SK-N-DZ (cell line): ENCODE results near the gene APMAP.
"Not testable (repeated sequence)": the region's sequence is repeated elsewhere in the genome, so short reads cannot be mapped to it uniquely, and the experiment has no call there.

Experiments
- DNase-seq: peaks from one replicate; pipeline ENCODE4 v3.0.0-alpha.2; 2015; ENCODE audit warnings: low spot score

APMAP gene

DNA sequence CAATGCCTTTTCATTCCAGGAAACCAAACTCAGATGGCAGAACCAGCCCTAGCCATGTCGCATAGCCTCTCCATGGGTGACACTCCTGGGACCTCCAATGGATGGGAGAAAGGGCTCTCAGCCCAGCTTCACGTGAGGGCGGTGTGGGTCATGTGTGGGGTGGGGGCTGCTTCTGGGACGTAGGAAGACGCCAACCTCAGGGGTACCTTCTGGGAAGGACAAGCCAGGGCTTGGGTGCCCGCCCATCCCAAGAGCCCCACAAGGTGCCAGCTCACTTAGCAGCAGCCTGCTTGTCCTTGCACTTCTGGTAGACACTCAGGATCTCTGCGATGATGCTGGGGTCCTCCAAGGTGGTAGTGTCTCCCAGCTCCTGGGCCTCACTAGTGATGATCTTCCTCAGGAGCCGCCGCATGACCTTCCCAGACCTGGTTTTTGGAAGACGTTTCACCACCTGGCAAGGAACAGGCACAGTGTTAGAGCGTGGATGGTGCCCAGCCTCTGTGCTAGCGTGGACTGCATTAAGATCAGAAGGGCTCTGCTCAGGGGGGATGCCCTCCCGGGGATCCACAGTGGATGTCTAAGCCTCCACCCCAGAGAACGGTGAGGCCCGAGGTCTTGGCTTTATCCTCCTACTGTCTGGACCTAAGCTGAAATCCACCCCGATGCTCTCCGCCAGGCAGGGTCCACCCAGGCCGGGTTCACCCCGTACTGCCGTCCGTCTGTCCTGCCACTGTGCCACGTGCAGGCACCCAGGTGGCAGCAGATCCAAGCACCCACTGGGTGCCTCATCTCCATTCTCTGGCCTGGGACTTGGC lies 15.1 kb upstream of the APMAP start:
- DNase-seq: no peak

DNA sequence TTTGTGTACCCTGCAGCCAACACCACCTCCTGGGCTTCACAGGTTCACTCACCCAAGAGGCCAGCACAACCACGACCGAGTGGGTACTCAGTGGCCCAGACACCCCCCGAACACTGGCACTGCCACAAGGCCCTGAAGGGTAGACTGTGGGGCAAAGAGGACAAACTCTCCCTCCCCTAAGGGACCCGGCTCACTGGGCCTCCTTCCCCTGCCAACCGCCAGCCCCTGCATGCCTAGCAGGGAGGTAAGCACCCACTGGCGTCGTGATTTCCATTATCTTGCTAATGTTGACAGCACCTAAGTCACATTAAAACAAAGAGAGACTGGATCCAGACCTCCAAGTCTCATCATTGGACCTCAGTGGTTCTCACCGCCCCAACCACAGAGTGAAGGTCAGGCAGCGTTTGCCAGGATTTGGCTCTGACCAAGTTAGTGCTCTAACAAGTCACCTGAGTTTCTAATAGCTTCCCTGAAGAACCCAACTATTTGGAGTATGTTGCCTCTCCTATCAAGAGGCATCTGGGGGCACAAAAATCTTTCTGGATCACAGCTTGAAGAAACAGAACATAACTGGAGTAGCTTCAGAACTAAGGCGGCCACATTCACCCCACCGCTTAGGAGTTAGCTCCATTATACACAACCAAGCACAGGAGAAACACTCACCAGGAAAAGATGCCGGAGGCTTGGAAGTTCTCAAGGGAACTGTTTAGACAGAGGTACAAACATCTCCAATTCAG lies 14.0 kb upstream of the APMAP start:
- no peak for DNase-seq

DNA sequence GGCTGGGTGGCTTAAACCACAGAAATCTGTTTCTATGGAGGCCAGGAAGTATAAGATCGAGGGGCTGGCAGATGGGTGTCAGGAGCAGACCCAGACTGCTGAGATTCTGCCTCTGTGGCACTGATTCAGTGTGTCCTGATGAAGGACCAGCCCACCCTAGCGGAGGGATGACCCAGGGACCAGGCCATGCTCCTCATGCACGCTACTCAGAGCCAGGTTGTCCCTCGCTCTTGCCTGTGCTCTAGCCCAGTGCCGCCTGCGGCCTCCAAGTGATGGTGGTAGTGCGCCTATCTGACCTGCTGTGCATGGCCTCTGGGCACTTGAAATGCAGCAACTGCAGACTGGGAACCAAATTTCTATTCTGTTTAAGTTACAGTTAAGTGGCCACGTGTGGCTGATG lies 13.1 kb upstream of the APMAP start:
- DNase-seq: no peak

DNA sequence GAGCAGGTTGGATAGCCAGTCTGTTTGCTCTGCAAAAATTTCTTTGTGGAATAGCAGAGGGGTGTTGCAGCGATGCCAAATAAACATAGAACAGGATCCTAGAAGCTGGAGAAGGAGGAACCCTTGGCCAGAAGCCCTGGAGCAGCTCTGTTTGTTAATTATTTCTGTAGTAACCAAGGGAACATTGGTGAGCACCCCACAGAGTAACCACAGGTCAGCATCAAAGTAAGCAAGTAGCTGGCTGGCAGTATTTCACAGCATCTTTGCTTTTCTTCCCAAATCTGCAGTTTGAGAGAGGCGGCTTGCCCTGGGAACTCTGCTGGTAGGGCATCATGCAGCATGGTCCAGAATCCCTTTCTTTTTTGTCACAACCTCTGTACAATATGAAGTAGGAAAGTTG lies 12.7 kb upstream of the APMAP start:
- no peak for DNase-seq

DNA sequence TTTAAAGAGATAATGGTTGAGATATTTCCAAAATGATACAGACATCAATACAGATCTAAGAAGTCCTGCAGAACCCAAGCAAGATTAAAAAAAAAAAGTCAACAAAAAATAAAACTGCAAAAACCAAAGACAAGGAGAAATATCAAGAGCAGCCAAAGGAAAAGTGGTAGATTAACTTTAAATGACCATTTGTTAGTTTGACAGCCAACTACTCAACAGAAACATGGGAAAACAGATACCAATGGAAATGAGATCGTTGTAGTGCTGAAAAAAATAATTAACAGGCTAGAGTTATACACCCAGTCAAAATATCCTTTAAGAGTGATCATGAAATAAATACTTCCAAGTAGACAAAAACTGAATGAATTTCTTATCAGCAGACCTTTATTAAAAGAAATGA lies 10.5 kb upstream of the APMAP start:
- no peak for DNase-seq

DNA sequence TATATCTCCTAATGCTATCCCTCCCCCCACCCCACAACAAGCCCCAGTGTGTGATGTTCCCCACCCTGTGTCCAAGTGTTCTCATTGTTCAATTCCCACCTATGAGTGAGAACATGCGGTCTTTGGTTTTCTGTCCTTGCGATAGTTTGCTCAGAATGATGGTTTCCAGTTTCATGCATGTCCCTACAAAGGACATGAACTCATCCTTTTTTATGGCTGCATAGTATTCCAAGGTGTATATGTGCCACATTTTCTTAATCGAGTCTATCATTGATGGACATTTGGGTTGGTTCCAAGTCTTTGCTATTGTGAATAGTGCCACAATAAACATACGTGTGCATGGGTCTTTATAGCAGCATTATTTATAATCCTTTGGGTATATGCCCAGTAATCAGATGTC lies 8.8 kb upstream of the APMAP start:
- DNase-seq: not testable (repeated sequence)

DNA sequence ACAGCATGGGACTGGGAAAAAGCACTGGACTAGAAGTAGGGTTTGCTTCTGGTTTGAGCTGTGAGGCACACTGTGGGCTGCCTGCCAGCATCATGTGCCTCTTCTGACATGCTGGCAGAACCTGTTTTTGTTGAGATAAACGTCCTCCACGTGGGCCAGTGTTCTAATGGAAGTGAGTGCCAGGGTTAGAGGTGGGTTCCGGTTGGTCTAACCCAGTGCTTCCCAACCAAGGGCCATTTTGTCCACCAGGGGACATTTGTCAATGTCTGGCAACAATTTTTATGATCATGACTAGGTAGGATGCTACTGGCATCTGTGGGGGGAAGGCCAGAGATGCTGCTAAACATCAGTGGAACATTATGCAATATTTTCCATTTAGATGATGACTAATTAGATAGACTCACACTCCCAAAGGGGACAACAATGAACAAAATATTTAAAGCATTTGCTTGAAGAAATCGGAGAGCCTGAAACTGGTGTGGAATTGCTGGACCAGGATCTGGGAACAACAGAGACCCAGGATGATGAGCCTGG lies 7.8 kb upstream of the APMAP start:
- no peak for DNase-seq

DNA sequence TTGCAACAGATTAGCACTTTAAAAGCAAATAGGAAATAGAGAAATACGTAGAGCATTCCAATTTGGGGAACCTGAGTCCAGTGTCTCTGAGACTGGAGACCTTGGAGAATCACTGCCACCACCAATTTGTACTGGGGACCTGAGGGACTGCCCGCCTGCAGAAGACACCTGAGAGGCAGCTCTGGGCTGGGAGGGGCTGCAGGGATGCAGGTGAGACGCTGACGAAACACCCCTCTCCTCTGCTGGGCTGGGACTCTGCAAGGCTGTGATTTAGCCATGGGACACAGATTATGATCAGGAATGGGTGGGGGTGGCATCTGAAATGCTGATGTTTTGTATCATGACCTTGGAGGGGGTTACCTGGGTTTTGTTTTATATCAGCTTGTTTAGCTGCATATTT lies 7.0 kb upstream of the APMAP start:
- DNase-seq: no peak

DNA sequence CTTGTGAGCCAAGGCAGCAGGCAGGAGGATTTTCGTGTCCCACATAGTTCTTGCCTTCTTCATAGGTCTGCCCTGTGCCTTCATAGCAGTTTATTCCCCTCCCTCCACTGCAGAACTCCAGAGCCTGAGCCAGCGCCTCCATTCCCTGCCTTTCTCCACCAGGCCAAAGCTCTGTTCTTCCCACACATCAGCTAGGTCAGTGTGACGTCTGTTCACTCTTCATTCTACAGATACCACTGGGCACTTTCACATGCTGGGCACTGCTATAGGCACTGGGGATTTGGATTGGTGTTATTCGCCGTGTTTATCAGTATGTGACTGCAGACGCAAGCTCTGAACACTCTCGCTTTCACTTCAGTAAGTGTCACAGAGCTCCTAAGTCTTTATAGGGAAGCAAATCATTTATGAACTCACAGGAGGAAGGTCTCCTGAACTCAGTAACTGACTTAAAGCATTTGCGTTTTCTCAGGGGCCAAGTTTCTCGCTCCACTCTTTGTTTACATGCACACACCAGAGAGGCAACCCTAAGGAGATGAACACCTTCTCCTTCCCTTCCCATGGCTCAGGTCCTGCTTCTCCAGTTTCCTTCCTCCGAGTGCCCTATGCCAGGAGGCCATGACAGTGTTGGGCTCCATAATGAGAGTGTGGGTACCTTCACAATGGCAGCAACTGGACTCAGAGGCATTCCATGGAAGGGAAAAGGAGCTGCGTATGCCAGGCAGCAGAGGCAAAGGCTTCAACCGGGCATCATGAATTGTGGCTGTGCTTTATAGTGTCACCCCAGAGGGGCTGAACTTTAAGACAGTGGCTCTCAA lies 6.3 kb upstream of the APMAP start:
- no peak for DNase-seq

DNA sequence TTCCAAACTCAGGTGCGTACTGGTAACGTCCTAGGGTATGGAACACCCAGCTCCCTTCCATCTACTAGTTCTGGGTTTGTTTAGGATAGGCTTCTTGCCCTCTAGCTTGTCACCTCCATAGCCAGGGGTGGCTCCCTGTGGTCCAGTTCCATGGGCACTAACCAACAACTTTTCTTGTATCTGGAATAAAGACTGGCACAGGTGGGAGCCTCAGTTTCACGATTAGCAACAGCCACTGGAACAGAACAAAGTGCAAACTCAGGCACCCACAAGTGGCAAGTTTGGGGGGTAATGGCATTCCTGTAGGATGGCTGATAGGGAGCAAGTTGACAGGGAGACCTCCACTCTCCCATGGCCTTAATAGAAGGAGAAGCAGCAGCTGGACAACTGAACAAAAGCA lies 5.6 kb upstream of the APMAP start:
- no peak for DNase-seq

DNA sequence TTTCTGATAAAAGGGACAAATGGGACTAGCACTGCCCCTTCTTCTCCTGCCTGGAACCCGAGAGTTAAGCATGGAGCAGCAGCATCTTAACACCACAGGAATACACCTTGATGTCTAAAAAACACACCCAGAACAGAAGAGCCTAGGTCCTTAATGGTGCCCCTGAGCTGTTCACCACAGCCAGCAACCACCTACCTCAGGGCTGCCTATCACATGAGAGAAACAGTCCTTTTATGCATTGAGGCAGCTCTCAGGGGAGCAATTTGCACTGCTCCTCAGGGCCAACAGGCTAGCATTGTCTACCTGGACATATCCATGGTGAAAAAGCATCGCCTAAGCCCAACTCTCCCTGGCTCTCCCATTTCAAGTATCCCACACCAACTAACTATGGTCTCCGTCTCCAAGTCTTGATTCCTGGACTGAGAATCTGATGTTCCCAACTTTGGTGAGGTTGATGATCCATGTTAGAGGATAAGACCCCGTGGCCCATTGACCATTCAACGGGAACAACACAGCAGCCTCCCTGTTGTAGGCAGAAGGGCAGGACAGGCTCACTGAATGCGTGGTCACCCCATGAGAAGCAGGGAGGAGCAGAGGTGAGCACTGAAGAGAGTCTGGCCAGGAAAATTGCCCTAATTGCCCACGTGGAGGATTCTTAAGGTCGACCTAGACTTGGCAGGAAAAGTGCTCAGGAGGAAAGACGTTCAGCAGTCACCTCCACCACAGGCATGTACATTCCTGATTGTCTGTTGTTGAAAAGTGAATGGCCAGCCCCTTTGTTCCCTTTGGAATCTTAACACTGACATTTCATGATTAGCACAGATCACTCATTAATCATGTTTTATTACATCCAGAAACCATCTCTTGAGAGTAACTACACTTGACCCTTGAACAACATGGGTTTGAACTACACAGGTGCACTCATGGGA lies 4.2 kb upstream of the APMAP start:
- DNase-seq: no peak

DNA sequence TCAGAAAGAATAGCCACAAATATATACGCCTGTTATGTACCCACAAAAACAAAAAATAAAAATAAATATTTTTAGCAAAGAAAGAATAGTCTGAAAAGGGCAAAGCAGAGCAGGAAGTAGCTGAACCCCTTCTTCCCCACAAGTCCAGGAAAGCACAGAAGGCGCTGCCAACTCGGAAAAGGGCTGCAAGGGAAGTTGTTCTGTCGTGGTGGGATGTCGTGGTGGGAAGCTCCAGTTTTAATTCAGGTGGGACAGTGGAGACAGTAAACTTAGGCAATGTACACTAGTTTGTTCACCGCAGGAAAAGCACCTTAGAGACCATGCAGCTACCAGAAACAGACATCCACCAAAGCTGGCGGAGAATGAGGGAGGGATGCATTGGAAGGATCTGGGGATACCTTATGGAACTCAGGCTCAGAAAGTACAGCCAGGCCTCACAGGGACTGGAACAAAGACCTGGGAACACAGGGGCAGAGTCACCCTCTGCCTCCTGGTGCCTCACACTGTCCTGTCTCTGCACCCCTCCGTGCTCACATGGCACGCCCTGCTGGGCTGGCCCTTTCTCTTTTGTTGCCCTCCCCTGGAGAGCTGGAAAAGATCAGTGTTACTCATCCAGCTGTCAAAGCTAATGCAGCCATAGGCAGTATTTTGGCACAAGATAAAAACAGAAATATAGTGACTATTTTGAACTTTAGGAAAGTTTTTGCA lies 3.3 kb upstream of the APMAP start:
- DNase-seq: no peak

DNA sequence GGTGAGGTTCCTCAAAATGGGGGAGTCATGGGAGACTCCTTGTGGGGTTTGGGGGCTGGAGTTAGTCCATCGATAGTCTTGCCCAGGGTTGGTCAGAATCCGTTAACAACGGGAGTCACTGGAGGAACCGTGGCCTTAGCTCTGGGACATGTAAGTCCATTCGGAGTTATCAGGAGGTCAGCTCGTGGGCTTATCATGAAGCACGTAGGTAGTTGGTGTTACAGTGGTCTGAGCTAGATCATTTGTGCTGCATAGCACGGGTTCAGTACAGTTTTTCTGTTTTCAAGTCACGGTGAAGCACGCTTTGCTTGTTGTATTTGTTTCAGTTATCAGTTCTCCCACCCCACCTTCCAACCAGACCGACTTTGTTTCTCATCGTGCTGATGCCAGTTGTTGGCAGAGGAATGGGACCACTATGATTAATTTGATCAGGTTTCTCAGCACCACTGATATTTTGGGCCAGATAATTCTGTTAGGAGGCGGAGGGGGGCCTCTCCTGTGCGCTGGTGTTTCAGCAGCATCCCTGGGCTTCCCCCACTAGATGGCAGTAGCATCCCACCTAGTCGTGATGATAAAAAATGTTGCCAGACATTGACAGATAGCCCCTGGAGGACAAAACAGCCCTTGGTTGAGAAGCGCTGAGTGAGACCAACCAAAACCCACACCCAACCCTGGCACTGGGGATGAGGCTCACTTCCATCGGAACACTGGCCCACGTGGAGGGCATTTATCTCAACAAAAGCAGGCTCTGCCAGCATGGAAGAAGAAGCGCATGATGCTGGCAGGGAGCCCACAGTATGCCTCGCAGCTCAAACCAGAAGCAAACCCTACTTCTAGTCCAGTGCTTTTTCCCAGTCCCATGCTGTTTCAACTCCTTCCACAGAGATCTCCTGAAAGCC lies 2.2 kb upstream of the APMAP start:
- DNase-seq: peak; percentile 81

DNA sequence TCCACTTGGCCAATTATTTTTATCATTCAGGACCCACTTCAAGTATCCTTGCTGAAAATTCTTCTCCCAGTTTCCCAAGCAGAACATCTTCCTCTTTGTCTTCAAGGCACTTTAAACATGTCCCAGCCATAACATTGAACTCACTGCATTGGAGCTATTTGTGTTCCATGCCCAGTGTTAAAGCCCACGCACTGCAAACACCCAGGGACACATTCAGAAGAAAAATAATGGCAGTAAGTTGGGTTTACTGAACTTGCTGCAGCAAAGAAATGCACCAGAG lies 1.6 kb upstream of the APMAP start:
- no peak for DNase-seq

DNA sequence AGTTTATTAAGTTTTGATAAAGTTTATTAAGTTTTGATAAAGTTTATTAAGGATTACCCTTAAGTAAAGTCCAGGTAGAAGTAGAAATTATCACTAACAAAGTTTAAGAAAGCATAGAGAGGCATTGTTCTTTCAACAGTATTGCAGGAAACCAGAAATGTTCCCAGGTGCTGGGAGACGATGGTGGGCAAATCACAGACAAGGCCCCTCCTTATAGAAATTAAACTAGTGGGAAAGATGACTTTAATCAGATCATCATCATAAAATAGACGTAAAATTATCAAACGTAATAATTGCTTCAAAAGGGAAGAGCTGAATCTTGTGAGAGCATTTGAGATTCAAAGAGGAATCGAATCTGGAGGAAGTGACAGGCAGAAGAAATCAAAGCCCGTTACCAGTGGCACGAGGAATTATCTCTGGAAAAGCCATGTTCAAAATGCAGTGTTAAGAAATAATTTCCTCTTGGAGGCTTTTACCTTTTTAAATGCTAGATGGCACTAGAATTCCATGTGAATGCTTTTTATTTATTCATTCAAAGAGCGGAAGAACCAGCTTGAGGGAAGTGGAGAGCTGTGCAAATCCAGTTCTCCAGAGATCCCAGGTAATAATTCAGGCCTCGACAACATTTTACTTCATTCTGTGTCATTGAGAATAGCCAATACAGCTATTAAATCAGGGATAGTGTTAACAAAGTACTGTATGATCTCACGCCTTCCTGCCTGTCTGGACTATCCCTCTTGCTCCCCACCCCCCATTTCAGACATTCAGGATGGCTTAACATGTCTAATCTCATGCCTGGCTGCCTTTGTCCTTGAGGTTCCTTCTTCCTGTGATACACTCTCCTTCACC lies 1.0 kb upstream of the APMAP start:
- DNase-seq: peak; percentile 23

DNA sequence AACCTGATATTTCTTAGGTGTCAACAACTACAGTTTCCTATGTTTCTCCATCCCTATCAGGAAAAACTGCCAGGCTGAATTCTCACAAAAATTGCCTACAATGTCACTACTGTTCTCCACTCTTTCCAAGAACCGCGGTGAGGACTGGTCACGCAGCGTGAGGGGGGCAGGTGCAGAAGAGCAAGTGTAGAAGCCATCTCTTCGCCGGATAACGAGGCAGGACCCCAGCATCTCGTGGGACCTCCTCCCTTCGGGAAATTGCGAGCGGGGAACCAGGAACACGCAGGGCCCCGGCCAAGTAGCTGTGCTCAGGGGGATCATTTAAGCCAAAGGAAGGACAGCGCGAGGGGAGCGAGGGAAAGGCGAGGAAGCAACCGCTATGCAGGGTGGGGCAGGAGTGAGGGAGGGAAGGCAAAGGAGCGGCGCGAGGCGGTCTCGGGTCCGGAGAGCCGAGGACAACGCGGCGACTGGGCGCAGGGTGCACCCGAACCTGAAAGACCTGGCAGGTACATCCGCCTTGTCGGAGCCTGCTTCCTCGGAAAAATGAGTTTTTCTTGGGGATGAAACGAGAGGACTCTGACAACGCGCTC lies 559 bp downstream of the APMAP start:
- peak; percentile 40 for DNase-seq

DNA sequence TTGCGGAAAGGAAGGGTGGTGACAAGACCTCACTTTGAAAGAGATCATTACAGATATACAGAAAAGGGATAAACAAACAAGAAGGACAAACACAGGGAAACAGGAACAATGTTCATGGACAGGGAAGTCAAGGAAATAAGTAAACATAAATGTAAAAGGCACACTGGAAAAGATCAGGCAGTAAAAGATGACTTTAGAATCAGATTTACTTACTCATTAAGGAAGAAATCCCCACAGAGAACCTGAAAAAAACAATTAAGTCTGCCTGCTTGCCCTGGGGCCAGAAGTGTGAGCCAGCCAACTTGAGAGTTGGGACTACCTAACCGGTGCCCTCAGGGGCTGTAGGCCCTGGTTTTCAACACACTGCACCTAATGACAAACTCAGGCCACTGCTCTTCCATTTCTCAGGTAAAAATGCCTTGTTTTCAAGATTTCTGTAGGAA lies 1.7 kb downstream of the APMAP start:
- no peak for DNase-seq

DNA sequence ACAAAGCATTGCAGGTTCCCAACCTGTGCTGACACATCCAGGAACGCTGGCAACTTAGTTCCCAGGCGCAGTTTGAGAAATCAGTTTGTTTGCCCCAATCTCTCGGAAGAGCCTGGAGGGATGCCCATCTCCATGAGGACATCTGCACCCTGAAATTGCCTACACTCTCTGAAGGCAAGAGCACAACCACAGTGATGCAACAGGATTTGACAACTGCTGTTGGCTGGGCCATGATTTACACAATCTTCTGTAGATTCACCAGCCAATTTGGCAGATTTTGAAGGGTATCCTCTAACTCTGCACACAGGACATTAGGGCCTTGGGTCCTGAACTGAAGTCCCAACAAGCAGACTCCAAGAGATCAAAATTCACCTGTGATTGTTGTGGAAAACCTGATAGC lies 3.4 kb downstream of the APMAP start:
- no peak for DNase-seq
